HG02870 (cell line): ENCODE data around the gene KRTAP5-6.
"Not testable (repeated sequence)": the region's sequence is repeated elsewhere in the genome, so short reads cannot be mapped to it uniquely, and the experiment has no call there.

ENCODE experiments used
- ATAC-seq: cut with Tn5 transposase; IDR thresholded peaks from one replicate; pipeline ENCODE4 v1.9.1; 2021; ENCODE audit warnings: mild to moderate bottlenecking, moderate library complexity; ENCODE audit not compliant: unreplicated experiment

The KRTAP5-6 gene

GRCh38 chr11:1683216-1683615 is 13.8 kb upstream of the KRTAP5-6 start:
- ATAC-seq = not testable (repeated sequence)

DNA sequence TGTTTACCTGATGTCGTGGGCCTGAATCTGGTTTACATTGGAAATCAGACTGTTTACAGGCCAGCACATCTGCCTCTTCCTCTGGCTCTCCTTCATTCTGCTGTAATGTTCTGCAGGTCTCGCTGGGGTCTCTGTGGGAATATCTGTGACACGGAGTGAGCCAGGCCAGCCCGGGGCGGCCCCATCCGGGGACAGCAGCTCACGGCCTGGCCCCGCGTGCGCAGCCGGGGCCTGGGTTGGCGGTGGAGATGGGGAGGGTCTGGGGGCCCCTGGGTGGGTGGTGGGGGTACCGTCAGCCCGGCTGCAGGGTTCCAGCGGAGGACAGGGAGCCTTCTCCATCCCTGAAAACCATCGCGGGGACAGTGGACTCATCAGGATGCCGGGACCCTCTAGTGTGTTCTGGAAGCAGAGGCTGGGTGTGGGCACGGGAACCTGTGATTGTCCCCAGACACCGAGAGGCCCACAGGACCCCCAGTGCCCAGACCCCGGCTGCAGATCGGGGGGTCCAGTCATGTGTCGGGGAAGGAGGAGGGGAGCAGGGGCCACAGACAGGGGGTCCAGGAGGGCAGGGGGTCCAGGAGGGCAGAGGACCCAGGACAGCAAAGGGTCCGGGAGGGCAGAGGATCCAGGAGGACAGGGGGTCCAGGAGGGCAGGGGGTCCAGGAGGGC is 13.0 kb upstream of the KRTAP5-6 start:
- ATAC-seq = not testable (repeated sequence)

DNA sequence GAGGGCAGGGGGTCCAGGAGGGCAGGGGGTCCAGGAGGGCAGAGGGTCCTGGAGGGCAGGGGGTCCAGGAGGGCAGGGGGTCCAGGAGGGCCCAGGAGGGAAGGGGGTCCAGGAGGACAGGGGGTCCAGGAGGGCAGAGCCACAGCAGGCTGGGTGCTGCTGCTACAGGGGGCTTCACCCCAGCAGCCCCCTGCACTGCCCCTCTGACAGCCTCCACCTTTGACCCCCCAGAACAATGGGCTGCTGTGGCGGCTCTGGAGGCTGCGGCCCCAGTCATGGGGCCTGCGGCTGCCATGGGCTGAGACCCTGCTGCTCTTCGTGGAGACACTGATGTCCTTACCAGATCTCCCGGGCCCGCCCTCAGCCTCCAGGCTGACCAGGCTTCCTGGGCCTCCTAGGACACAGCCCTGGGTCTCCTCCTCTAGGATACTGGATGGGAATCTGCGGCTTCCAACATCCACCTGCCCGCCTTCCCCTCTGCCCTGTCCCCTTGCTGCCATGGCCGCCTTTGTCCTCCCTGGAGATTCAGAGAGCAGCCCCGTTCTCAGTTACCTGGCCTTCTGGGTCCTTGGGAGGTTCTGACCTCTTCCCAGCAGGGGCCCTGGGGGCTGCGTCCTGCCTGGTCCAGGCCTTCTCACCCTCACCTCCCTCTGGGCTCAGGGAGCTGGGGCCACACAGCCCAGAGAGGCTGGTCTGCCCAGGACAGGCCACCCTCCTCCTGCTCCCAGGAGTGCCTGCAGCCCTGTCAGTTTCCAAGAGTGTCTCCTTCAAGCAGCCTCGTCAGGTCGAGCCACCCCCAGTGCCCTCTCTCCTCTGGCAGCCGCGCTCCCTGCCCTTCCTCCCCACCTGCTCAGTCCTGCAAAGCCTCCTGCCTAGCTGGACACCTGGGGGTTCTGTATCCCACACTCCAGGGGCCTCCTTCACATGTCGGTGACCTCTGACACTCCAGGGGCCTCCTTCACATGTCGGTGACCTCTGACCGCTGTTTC is 11.8 kb upstream of the KRTAP5-6 start:
- ATAC-seq = not testable (repeated sequence)

DNA sequence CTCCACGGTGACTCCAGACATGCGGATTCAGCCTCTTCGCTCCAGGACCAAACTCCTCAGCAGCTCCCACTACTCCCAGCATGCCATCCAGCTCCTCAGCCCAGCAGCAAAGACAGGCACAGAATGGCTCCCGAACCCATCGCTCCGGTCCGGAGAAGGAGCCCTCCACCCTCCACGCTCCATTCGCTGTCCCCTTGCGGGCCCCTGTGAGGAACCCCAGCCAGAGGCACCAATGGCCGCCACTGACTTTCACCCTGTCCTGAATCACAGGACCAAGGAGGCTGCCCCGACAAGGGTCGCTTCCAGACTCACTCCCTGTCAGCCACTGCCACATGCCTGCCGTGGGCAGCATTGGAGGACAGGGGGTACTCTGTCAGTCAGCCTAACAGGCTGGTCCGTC is 10.8 kb upstream of the KRTAP5-6 start:
- not testable (repeated sequence) for ATAC-seq

DNA sequence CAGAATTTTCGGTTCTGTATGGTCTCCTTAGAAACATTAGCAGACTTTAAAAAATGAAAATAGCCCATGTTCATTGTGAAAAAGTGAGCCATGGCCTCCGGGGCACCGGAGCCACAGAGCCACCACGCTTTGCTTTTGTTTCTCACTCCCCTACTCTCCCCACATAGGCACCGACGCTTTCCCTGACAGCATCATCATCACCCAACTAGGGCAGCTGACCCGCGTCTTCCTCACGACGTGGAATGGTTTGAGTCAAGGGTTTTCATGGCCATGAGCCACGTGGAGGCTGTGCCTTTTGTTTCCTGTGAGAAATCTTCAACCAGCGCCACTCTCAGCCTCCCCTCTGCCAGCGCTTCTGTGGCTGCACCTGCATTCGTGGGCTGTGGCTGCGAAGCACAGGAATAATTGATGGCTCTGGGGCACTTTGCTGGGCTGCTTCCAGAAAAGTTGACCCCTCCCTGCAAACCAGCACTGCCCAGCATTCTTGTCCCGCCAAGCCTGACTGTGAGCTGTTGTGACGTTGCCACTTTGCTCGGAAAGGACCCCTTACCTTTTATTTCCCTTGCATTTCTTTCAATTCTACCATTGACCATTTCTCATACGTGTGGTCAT is 8.6 kb upstream of the KRTAP5-6 start:
- ATAC-seq = not testable (repeated sequence)

DNA sequence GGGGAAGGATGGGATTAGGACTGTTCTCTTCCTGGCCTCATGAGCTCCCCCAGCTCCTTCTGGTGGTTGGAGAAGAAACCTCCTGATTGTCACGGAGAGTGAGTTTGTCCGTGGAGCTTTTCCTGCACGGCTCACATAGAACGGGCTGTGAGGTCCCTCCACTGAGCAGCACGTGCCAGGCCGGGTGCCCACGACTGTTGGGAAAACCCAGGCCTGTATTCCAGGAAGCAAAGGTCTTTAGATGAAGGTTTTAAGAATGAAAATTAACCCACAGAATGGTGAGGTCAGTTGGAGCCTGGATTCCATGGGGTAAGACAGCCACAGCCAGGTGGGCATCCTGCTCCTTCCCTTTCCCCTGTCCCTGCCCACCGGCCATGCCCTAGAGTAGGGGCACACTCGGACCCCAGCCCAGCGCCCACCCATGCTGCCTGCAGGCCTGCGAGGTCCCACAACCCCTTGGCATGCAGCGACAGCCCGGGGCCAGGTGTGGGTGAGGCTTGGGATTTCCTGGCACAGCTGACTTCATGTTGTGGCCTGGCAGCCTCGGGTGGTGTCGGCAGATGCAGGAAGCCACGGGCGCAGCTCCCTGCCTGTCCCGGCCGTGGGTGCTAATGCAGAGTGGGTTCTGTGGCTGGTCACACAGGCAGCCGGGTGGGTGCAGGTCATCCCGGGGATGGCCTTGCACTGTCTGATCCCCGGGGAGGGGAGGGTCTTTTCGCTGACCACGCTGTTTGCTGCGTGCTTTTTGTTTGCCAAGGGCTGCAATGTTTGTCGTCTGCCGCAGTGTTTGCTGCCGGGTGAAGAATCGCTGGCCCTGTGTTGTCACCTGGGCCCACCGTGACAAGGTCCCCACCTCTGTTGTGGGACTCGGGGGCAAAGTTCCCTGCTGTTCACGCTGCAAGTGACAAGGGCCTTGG is 7.5 kb upstream of the KRTAP5-6 start:
- ATAC-seq = not testable (repeated sequence)

GRCh38 chr11:1690167-1691025 is 6.6 kb upstream of the KRTAP5-6 start:
- ATAC-seq = no peak

GRCh38 chr11:1691026-1691877 is 5.7 kb upstream of the KRTAP5-6 start:
- ATAC-seq = no peak

DNA sequence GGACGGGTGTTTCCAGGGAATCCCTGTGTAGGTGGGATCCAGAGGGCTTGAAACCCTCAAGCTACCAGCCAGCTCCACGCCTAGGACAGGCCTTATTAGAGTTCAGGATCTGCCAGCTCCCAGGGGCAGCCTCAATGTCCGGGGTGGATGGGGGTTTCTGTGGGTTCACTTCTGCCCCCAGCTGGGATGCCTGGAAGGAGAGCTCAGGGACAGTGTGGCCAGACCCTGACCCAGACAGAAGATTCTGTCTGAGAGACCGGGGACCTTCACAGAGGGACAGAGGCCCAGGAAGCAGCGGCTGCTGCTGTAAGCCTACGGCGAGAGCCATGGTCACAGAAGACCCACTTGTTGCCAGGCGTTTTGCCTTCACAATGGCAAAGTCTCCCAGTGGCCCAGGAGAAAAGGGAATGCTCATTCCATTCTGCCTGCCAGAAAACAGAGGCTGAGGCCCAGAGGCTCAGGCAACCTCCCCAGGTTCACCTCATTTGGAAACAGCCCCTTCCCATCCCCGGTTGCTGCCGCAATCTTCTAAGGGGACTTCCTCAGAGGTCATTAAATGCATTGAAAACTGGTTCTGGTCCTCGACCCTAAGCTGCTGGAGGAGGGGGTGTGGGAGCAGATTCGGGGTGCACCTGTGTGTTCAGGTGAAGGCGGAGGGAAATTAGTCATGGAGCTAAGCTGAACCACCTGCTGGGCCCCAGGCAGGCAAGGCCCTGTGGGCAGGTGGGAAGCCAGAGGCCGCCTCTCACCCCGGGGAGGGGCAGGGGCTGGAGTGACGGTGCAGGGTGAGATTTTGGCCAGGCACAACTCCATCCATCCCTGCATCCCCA is 4.9 kb upstream of the KRTAP5-6 start:
- ATAC-seq = no peak

GRCh38 chr11:1692708-1693326 is 4.2 kb upstream of the KRTAP5-6 start:
- no peak for ATAC-seq

- no peak for ATAC-seq
Observed at GRCh38 chr11:1693327-1694063, 3.5 kb upstream of the KRTAP5-6 start.

DNA sequence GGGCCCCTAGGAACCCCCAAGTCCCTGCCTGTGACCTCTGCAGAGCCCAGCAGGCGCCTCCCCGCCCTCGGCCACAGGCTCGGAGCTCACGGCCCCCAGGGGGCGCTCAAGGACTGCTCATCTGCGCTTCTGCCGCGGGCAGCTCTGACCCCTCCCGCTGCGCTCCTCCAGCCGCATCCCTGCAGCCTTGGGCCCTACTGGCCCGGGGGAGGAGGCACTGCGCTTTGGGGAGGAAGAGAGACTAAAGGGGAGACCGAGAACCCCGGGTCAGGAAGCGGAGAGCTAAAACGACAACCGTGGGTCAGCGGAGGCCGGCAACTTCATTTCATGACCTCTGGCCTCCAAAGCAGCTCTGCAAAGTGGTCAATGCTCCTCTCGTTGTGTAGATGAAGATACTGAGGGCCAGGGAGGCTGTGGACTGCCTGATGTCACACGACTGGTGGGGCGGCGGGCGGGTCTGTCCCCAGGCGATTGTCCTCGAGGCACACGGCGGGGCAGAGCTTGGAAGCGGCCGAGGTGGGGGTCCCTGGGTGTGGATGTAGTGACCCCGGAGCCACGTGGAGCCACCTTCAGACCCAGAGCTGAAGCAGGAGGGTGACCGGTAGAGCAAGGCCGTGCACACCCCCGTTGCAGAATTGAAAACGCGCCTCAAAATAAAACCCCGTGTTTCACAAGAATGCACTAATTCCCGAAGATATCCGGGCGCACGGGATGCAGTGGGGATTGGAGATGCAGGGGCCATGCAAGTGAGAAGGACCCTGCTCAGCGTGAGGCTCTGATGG is 2.7 kb upstream of the KRTAP5-6 start:
- ATAC-seq = no peak

GRCh38 chr11:1694846-1695547 is 2.0 kb upstream of the KRTAP5-6 start:
- no peak for ATAC-seq

DNA sequence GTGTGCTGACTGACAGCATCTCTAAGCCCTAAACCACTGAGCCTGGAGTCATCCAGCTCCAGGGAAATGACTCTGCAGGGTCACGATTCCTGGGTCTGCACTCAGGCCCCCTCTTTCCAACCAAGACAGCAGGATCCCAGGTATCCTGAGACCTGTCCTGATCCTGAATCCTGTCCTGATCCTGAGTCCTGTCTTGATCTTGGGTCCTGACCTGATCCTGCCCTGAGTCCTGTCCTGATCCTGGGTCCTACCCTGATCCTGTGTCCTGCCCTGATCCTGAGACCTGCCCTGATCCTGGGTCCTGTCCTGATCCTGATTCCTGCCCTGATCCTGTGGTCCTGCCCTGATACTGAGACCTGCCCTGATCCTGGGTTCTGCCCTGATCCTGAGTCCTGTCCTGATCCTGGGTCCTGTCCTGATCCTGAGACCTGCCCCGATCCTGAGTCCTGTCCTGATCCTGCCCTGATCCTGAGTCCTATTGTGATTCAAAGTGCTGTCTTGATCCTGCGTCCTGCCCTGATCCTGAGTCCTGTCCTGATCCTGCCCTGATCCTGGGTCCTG is 1.4 kb upstream of the KRTAP5-6 start:
- ATAC-seq = no peak

DNA sequence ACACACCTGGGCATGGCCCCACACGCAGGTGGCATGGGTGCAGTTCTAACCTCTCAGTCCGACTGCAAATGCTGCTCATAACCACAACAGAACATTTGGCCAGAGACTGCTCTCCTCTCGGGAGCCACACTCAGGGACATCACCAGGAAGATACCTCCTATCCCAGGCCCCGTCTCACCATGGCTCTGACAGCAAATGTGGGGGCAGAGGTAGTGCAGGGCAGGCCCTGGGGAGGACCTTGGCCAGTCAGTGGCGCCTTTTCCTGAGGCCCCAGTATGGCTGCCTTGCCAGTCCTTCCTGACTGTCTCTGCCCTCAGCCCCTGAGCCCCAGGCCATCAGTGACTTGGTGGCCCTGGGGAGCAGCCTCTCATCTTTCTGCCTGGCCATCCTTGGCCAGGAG is 2.8 kb downstream of the KRTAP5-6 start:
- ATAC-seq = no peak
